GM18519 (cell line): ENCODE measurements around the gene PLXNA2.

Experiments
- ATAC-seq: cut with Tn5 transposase; IDR thresholded peaks from one replicate; pipeline ENCODE4 v1.9.1; 2021; ENCODE audit warnings: mild to moderate bottlenecking, moderate library complexity; ENCODE audit not compliant: unreplicated experiment, low FRiP score

PLXNA2 gene

DNA sequence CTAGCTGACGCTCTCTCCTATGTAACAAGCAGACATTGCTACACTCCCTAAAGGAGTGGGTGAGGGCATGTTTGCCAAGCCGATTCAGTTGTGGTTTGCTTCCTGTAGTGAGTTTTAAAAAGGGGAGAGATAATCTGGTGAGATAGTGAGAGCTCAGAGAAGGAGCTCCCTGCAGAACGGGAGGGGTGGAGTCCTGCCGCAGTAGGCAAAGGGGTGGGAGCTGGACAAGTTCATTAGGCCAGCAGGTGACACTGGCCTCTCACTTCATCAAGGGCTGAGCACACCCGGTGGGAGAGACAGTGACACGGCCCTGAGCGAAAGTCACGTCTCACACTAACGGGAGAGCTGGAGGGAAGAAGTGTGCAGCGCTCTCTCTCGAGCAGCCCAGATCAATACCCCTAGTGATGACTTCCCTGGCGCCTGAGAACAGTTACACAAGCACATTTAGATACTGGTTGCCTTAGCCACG lies 189.2 kb downstream of the PLXNA2 start:
- ATAC-seq, result no peak

DNA sequence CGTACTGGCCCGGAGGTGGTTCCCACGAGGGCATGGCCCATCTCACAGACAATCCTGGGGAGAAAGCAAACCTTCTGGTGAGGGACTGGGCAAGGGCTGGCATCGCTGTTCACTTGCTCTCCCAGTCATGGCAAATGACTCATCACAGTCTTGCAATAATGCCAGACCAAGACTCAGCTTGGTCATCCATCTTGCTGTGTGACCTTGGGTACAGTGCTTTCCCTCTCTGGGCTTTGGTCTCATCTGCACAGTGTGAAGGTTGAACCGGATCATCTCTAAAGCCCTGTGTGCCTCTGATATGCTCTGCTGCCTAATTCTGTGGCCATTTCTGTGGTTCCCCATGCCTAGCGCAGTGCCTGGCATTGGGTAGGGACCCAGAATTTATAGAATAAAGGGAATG lies 189.7 kb downstream of the PLXNA2 start:
- ATAC-seq, result no peak

DNA sequence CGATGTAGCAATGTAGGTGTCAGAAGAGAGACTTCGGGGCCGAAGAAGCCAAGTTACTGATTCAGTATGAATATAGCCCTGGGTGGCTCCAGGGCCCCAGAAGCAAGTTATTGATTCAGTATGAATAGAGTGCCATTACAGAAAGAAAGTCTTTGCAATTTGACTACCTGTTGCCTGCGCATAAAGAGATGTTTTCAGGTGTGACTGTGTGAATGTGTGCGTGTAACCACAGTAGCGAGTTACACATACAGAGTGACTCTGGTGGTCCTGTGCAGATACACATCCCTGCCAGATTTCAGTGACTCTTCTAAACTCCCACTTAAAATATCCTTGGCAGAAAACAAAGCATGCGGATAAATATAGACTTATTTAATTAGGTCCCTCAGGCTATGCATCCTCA lies 190.5 kb downstream of the PLXNA2 start:
- no peak for ATAC-seq

DNA sequence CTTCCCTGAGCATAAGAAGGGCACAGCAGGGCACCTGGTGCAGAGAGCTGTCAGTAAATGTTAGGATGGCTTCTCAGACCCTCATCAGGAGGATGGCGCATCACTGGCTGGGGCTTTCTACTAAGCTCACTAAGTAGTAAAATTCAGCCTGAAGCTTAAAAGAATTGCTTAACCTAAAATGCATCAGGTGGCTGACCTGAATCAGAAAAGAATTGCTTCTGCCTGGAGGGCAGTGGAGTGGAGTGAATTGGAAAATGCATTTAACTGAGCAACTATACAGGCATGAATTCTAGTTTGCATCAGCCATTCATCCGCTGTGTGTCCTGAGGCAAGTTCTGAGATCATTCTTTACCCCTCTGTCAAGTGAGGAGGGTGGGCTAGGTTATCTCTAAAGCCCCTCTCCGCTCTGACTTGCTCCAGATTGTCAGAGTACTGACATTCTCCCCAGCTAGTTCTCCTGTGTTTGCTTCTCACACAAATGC lies 191.2 kb downstream of the PLXNA2 start:
- no peak for ATAC-seq

DNA sequence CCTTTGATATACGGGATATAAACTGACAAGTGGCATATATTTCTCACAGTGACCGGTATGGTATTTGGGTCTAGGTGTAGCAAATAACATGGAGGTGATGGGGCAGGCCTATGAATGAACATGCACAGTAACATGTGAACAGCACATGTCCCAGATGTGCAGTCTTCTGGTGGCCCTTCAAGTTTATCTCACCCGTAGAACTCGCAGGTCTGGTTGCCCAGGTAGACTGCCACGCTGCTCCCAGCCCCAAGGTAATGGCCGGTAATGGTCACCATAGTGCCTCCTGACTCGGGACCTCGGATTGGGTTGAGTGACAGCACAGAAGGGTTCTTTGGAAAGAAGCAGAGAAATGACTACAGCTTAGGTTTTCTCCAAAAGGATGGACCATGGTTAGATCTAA lies 192.0 kb downstream of the PLXNA2 start:
- ATAC-seq, result no peak

DNA sequence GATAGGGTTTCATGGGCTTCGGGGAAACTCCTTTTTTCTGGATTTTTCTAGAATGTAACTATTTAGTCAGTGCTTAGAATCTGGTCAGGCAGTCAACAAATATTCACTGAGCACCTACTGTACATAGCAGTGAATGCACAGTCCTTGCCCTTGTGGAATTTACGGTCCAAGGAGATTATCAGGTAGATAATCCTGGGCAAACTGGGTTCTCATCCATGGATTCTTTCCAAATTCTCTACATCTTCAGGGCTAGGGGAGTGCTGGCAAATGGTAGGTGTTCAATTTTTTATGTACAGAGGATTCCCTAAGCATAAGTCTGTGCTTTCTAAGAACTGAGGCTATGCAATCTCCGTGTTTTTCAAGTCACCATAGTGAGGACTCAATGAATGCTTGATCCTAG lies 192.5 kb downstream of the PLXNA2 start:
- no peak for ATAC-seq

DNA sequence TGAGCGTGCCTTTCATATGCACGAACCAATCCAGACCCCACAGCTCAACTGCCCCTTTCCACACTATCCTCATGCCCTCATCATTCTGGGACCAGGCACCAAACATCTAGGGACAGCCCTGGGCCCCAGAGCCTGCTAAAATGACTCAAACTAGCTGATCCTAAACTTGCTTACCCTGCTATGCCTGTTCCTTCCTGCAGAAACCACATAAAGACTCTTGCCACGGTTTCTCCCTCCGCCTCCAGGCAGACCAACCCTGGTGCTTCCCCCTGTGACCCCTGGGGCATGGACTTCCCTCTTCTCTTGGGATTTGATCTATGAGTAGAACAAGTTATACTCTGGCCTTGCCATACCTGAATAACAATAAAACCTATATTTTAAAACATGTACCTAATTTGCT lies 195.3 kb downstream of the PLXNA2 start:
- ATAC-seq, result no peak

DNA sequence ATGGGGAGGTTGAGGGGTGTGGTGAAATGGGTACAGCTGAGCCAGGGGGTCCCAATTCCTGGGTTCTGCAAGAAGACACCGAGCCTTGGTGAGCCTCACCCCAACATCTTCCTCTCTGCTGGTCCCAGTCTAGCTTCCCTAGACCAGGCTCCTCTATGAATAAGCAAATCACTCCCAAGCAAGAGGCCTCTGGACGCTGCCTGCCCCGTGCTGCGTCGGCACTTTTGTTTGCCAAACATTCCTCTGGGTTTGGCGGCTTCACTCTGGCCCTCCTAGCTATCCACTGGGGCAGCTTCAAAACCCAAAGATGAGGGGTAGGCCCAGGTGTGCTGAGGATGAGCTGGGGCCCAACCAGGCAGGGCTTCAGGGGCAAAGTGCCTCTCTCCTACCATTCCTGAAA lies 196.2 kb downstream of the PLXNA2 start:
- no peak for ATAC-seq

DNA sequence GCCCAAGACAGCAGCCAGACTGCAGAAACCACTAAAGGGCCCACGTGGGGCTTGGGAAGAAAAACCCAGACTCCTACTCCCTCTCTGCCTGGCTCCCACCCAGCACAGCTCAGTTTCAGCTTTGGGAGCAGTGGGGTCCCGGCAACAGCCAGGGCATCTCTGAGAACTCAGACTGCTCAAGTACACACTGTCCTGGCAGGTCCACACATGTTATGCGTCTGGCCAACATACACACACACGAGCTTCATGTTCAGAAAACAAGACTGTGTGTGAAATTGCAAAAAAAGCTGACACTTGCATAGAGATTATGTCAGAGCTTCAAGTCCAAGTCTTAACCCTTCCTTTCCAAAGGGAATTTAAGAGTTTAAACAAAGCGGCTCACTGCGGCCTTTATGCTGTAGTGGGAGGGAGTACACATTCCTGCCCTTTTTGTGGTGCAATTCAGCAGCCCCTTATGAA lies 196.7 kb downstream of the PLXNA2 start:
- no peak for ATAC-seq

DNA sequence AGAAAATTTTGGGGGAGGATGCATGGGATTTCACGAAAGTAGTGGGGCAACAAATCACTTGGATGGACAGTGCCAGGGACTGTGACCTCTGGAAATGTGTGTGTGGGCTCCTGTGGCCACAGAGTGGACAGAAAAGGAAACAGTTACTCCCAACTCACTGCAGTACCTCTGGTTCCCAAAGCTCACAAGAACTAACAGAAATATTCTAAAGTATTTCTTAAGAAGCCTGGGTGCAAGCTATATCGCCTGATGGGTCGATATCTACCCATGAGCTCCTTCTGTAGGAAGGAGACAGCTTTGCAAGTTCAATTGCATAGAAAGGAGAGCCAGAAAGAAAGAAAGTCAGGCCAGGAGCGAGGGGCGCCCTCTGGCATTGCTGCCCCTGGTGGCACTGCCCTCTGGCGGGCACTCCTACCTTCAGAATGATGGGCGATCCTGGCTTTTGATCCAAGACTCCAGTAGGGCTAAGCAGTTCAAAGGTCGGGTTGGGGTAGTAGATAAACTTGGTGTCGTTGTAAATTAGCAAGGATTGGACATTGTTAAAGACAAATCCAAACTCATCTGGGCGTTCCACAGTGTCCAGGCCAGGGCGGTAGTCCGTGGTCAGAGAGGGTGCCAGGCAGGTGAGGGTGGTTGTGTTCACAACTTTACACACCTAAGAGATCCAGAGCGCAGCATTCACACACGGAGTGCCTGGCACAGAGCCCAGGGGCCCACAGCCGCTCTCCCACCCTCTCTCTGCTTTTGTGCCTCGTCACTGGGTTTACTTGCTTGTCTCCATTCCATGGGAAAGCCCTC lies 198.5 kb downstream of the PLXNA2 start:
- no peak for ATAC-seq

DNA sequence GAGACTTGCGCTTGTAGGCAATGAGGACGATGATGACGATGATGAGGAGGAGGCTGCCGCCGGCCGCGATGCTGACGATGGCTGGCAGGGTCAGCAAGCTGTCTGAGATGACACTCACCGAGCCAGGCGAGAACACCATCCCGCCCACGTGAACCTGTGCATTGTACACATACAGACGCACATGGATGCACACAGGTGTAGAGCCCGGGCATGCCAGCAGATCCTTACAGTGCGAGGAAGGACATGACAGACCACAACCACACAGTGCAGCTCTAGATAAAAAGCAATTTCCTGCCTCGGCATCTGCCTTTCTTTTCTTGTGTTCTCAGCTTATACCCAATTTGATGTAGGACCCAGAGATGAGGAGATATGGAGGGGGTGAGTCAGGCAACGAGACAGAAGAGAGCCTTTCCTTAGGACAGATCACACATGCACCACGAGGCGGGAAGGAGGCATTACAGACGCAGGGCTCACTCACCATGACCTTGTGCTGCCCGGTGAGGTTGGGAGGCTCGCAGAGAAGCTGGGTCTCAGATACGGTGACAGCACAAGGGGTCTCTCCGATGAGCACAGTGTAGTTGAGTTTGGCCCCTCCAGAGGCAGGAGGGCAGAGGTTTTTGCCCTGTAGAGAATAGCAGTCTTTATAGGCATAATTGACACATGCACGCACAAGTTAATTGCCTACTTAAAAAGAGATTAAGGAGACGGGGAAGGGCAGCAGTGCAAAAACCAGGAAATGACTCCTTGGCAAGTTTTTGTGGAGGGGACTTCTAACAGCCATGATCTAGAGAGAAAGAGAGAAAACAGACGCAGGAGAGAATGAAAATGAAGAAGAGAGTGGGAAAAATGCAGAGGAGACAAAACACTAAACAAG lies 199.4 kb downstream of the PLXNA2 start:
- no peak for ATAC-seq

DNA sequence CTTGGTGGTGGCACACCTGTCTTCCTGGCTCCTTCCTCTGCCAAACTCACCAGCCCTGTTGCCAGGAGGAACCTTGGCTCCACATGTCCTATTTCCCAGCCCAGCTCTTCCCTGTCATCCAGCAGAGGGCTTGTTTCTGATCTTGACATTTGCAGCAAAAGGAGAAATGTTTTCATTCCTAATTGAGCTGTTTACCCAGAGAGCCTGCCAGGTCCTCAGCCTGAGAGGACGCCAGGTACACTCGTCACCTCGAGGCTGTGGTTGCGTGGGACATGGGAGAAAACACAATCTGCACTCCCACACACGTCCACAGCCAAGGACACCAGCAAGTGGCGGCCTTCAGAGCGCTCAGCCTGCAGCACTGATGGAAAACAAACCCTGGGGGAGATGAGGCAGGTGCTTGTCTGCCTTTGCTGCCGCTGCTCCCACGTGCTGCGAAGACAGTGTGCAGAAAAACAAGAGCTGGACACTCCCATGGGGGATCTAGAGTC lies 200.4 kb downstream of the PLXNA2 start:
- no peak for ATAC-seq

DNA sequence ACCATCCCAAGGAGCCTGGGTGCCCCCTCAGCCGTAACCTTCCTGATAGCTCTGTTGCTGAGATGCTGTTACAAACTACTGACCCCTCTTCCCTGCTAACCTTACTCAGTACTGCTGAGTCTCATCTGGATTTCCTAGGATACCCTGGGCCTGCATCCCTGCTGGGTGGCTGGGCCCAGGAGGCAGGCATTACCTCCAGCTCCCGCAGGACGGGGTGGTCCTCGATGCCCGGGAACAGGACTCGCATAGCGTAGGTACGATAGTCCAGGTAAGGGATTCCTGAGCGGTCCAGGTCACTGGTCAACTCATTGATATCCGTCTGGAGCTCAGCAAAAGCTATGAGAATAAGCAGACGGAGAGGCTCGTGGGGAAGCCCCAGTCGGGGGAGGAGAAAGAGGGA lies 201.3 kb downstream of the PLXNA2 start:
- no peak for ATAC-seq

DNA sequence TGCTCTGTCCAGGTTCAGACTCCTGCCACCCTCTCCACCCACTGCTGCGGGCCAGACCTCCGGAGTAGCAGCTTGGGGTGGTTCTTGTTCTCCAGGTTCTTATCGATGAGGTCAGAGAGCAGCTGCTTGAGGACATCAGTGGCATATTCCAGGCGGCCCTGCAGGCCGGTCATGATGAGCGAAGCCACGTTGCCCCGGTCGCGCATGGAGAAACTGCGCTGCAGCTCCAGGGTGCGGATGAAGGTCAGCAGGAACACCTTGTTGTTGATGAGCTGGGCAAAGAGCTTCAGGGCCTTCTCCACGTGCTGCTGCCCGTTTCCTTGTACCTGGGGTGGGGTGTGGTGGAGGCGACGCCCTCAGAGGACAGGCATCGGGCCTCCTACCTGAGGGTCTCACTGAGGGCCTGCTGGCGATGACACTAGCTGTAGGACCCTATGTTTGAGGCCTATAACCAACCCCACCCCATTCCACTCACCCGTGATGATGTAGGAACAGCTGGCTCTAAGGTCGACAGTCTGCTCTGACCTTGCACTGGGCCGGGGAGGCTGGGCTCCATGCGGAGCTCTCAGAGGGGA lies 202.1 kb downstream of the PLXNA2 start:
- no peak for ATAC-seq

DNA sequence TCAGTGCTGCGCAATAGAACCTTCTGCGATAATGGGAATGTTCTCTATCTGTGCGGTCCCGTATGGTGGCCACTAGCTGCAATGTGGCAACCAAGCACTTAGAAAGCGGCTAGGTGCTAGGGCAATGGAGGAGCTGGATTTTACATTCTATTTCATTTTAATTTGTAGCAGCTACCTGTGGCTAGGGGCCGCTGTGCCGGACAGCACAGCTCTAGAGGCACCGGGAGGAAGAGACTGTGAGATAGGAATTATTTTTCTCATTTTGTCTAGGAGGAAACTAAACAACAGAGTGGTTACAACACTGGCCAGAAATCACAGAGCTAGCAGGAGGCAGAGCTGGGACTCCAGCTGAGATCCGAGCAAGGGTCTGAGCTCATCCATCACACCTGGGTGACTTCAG lies 202.7 kb downstream of the PLXNA2 start:
- ATAC-seq, result no peak

DNA sequence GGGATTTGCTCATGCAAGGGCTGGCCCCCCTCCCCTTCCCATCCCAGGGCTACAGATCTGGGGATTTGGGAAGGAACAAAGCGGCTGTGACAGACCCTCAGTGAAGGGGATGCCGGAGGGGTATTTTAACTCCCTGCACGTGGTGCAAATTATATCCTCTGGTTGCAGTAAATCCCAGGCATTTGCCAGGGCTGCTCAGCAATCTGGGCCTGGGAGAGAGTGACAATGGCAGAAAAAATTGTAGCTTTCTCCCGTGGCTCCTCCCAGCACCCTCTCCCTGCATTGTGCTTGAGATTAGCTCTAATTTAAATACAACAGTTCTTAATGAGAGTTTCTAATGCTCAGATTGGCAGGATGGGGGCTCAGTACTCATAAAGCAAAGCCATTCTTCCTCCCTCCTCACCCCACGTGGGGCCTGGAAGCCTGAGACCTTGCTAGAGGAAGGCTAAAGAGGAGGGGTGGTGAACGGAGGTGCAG lies 203.3 kb downstream of the PLXNA2 start:
- ATAC-seq, result no peak

DNA sequence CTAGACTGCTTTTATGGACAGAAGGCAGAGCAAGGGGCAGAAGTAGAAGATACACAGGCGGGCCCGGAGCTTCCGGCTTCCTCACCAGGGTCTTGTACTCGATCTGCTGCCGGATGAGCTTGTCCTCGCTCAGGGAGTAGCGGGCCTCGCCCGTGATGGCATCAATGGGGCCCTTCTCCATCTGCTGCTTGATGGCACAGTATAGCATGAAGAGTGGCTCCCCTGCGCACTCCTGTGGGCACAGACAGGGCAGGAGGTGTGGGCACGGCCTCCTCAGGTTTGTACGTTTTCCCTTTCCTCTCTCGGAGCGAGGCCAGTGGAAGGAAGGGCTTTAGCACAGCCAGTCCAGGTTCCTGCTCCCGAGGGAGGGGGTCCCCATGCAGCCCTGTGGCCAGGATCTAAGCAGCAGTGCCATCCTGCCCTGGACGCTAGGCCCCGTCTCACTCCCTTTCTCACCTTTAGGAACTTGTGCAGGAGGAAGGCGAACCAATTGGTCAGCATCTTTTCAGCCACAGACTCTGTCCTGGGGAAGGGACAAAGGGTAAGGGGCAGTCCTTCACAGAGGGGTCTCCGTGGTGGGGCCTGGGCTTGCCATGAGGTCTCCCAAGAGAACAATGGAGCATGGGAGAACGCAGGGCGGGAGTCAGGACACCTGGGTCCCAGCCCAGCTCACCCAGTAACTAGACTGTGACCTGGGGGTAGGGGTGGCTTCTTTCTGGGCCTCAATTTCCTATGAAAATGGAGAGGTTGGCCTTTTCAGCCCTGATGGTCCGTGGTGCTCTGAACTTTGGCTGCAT lies 204.4 kb downstream of the PLXNA2 start:
- no peak for ATAC-seq

DNA sequence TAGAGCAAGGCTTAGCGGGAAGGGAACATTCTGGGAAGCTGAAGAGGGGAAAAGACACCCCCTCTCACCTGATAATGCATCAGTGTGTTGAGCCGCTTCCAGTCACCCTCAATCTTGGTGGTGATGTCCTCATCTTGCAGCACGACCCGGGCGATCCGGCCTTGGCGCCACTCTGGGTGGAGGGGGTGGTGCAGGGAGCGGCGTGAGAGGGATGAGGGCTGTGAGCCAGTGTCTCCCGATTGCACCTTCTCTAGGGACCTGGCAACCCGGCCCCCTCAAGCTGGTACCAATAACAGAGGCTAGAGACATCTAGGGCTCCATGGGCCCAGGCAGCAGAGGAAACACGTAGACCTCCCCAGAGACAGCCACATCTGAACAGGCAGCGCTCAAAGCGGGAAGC lies 205.9 kb downstream of the PLXNA2 start:
- ATAC-seq, result no peak

DNA sequence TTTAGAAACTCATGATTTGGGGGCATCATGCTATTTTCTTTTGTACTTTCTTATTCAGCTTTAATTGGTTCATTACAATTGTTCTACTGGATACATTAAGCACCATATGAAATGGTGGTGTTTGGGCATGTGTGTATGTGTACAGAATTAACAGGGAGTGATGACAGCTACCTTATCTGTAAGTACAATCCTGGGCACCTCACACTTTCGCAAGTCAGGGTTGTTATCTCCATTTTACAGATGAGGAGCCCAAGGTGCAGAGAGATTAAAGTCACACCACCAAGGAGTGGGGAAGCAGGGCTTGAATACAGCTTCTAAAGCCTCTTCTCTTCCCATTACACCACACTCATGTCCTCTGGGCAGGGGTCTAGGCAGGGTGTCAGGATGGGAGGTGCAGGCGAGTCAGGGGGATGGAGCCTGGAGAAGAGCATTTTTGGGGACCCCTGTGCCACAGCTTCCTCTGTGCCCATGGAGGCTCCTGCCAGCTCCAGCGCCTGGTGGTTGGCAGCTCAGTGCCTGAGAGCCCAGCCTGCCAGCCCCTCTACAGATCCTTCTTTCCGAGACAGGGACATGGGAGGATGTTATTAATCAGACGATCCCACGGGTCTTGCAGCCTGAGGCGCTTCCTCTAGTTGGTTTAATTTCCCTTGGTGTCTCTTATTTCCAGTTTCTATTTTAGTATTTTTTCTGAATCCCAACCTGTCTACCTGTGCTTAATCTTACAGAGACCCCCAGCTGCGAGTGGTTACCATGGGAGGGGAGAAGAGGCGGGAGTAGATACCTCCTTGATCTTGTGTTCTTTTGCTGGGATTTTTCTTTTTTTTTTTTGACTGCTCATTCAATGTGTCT lies 207.0 kb downstream of the PLXNA2 start:
- no peak for ATAC-seq
